ENCODE measurements around the gene ZNF423.

Gene ZNF423

GRCh38 chr16:49456763-49457162, 399.1 kb downstream of the ZNF423 start:
- no peak for DNase-seq (ENCODE audit: low read depth)

- no peak for DNase-seq (ENCODE audit: low read depth)
These were observed 399.7 kb downstream of the ZNF423 start for GRCh38 chr16:49455991-49456745.

- DNase-seq (ENCODE audit: low read depth): no peak
These were observed 400.5 kb downstream of the ZNF423 start for GRCh38 chr16:49455181-49455990.

- no peak for DNase-seq (ENCODE audit: low read depth)
These were observed 401.3 kb downstream of the ZNF423 start for GRCh38 chr16:49454426-49455180.

- DNase-seq (ENCODE audit: low read depth): no peak
These were observed 401.9 kb downstream of the ZNF423 start for GRCh38 chr16:49453983-49454382.

GRCh38 chr16:49453021-49453420, 402.9 kb downstream of the ZNF423 start:
- no peak for DNase-seq (ENCODE audit: low read depth)

GRCh38 chr16:49452578-49452977, 403.3 kb downstream of the ZNF423 start:
- DNase-seq (ENCODE audit: low read depth): no peak

- no peak for DNase-seq (ENCODE audit: low read depth)
These were observed 403.8 kb downstream of the ZNF423 start for GRCh38 chr16:49452108-49452507.

- DNase-seq (ENCODE audit: low read depth): no peak
These were observed 409.1 kb downstream of the ZNF423 start for GRCh38 chr16:49446805-49447204.

GRCh38 chr16:49443576-49443975, 412.3 kb downstream of the ZNF423 start:
- no peak for DNase-seq (ENCODE audit: low read depth)

- DNase-seq (ENCODE audit: low read depth): no peak
These were observed 413.1 kb downstream of the ZNF423 start for GRCh38 chr16:49442805-49443204.

GRCh38 chr16:49441366-49441780, 414.5 kb downstream of the ZNF423 start:
- DNase-seq (ENCODE audit: low read depth): peak; percentile 31

GRCh38 chr16:49440156-49441065, 415.5 kb downstream of the ZNF423 start:
- DNase-seq (ENCODE audit: low read depth): no peak

- DNase-seq (ENCODE audit: low read depth): no peak
These were observed 416.2 kb downstream of the ZNF423 start for GRCh38 chr16:49439676-49440075.

GRCh38 chr16:49439050-49439449, 416.9 kb downstream of the ZNF423 start:
- DNase-seq (ENCODE audit: low read depth): no peak
